GM13977 (cell line): ENCODE data around the gene UQCC5.

Experiments
- DNase-seq: peaks from one replicate; pipeline ENCODE4 v3.0.0; 2012; ENCODE audit warnings: low spot score
- in situ Hi-C: fragments of 300-500 bp; cut with MboI; formaldehyde crosslinking; loops from one replicate; pipeline ENCODE4 v1.12.0; 2022; ENCODE audit warnings: low sequenced_read_pairs, low pct_unique_long_range_greater_than_20kb, mixed read lengths, inconsistent platforms; ENCODE audit not compliant: unreplicated experiment
- TF ChIP-seq, protein P1 (sequence below): IDR thresholded peaks from 2 replicates; pipeline ENCODE4 v1.5.1; 2012; ENCODE audit warnings: mild to moderate bottlenecking, control low read depth; ENCODE audit not compliant: insufficient read depth; ENCODE audit errors: extremely low read depth, missing control alignments

The UQCC5 gene

GRCh38 chr3:52504977-52505376 is 31.4 kb upstream of the UQCC5 start:
- in situ Hi-C loops, result no loop called here
- TF ChIP-seq, protein P1, sequence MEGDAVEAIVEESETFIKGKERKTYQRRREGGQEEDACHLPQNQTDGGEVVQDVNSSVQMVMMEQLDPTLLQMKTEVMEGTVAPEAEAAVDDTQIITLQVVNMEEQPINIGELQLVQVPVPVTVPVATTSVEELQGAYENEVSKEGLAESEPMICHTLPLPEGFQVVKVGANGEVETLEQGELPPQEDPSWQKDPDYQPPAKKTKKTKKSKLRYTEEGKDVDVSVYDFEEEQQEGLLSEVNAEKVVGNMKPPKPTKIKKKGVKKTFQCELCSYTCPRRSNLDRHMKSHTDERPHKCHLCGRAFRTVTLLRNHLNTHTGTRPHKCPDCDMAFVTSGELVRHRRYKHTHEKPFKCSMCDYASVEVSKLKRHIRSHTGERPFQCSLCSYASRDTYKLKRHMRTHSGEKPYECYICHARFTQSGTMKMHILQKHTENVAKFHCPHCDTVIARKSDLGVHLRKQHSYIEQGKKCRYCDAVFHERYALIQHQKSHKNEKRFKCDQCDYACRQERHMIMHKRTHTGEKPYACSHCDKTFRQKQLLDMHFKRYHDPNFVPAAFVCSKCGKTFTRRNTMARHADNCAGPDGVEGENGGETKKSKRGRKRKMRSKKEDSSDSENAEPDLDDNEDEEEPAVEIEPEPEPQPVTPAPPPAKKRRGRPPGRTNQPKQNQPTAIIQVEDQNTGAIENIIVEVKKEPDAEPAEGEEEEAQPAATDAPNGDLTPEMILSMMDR, result no peak
- no peak for DNase-seq

DNA sequence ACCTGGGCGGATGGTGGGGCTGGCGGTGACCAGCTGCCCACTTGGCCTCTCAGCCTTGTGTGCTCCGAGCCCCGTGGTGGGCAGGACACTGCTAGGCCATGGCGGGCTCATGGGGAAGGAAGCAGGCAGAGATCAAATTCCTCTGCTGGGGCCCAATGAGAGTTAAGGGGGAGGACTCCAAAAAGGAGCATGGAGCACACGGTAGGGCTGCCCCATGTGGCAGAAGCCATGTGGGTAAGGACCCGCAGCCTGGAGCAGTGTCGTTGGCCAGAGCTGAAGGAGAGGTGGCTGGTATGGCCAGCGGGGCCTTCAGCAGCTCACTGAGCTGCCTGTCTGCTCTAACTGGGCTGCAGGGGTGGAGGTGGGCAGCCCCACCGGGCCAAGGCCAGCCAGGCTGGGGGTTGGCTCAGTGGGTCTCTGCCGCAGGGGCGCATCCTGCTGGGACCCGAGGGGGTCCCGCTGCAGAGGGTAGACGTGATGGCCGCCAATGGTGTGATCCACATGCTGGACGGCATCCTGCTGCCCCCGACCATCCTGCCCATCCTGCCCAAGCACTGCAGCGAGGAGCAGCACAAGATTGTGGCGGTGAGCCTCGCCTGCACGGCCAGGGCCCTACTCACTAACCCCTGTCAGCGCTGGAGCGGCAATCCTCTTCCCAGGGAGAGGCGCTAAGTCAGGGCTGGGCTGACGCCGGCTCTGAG is 30.0 kb upstream of the UQCC5 start:
- DNase-seq, result no peak
- in situ Hi-C loops, result no loop called here
- TF ChIP-seq, protein P1, result no peak

GRCh38 chr3:52507359-52507758 is 29.0 kb upstream of the UQCC5 start:
- DNase-seq, result no peak
- in situ Hi-C loops, result no loop called here
- TF ChIP-seq, protein P1, result no peak

GRCh38 chr3:52509753-52510328 is 26.6 kb upstream of the UQCC5 start:
- in situ Hi-C loops, result no loop called here
- TF ChIP-seq, protein P1, result no peak
- DNase-seq, result no peak

DNA sequence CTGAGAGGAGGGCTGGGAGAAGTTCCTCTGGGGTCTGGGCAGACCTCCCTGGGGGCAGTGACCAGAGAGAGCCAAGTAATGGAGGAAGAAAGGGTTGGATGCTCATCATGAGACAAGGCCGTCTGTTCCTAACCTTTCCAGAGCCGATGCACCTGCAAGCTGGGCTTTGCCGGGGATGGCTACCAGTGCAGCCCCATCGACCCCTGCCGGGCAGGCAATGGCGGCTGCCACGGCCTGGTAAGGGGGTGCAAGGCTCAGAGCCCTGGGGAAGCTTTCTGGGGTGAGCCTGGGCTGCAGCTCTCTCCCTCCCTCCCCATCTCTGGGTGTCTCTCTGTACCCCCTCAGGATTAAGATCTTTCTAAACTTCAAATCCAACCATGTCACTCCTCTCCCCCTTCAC is 24.9 kb upstream of the UQCC5 start:
- in situ Hi-C loops, result no loop called here
- TF ChIP-seq, protein P1, result no peak
- DNase-seq, result no peak

GRCh38 chr3:52512105-52512504 is 24.3 kb upstream of the UQCC5 start:
- TF ChIP-seq, protein P1, result no peak
- DNase-seq, result no peak
- in situ Hi-C loops, result no loop called here
